ENCODE measurements around the gene ZNF565.
"Not testable (repeated sequence)": the region's sequence is repeated elsewhere in the genome, so short reads cannot be mapped to it uniquely, and the experiment has no call there.

ZNF565 gene

DNA sequence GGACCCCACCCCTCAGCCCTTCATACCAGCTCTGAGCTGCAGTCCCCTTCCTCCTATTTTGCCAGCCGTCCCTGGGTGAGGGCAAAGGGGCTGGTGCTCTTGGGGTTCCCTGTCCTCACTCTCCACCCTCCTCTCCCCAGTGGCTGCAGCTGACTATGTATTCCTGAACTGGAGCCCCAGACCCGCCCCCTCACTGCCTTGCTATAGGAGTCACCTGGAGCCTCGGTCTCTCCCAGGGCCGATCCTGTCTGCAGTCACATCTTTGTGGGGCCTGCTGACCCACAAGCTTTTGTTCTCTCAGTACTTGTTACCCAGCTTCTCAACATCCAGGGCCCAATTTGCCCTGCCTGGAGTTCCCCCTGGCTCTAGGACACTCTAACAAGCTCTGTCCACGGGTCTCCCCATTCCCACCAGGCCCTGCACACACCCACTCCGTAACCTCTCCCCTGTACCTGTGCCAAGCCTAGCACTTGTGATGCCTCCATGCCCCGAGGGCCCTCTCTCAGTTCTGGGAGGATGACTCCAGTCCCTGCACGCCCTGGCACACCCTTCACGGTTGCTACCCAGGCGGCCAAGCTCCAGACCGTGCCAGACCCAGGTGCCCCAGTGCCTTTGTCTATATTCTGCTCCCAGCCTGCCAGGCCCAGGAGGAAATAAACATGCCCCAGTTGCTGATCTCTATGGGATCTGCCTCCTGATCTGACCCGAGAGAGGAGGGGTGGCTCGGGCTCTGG is 64.6 kb downstream of the ZNF565 start:
- DNase-seq: no peak

DNA sequence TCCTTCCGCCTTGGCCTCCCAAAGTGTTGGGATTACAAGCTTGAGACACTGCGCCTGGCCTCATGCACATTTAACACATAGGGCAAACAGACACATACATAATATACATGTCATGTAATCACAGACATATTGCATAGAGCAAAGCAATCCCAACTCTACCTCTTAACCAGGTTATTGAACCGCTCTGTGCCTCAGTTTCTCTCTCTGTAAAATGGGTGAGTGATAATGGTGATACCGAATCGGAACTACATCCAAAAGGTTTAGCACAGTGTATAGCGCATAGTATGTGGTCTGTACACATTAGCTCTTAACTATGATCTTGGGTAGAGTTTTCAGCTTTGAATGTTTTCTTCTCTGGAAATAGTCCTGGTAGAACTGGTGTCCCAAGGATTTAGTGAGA is 69.8 kb downstream of the ZNF565 start:
- no peak for DNase-seq

DNA sequence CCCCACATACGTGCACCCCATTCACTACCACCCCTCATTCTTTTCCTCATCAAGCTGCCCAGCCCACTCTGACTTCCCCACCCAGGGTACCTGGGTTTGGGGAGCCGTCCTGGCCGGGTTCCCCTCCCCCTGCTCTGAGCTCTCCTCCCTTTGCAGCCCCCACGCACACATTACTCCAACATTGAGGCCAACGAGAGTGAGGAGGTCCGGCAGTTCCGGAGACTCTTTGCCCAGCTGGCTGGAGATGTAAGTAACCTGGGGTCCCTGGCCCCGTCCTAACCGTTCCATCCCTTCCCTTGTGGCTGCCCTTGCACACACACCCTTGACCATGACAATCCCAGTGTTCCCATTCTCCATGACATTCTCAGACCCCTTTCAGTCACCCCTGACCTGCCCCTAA is 72.0 kb downstream of the ZNF565 start:
- DNase-seq: no peak

DNA sequence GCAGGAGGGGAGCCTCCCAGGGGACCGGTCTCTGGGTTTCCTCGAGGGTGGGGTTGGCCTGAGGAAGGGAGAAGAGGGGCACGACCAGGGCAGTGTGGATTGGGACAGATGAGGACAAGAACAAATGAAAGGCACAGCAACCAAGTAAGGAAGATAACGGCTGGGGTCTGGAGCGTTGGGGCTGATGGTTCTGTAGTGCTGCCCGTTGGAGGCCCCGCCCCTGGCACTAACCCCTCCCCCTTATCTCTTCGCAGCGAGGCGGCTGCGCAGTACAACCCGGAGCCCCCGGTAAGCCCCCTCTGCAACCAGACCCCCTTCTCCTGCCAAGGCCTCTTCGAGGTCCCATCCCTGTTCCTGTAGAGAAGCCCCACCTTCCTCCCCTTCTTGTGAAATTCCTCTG is 72.4 kb downstream of the ZNF565 start:
- DNase-seq: no peak

DNA sequence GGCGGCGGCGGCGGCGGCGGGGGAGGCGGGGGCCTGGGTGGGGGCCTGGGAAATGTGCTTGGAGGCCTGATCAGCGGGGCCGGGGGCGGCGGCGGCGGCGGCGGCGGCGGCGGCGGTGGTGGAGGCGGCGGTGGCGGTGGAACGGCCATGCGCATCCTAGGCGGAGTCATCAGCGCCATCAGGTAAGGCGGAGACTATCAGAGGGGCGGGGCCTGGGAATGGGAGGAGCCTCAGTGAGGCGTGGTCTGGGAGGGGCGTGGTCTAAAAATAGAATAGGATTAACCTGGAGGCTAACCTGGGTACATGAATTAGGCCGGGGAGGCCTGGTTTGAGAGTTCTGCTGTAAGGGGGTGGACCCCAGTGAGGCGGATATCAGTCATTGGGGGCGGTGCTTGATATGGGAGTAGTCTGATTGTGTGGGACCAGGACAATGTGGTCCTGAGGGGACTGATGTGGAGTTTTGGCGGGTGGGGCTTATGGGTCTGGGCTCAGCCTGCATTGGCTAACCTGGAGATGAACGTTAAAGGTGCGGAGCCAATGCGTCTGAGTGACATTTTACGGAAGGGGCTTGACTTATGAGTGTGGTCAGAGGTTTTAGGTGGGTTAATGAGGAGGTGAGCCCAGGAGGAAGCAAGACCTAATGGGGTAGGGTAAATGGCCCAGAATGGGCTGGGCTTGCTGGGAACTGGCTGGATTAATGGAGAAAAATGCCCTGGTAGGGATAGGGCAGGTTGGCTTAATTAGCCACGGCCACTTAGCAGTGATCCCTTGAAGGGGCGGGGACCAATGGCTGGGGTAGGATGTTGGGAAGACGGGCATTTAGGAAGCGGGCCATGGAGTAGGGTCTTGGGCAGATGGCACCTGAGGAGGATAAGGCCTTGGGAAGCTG is 73.2 kb downstream of the ZNF565 start:
- peak; percentile 95 for DNase-seq

DNA sequence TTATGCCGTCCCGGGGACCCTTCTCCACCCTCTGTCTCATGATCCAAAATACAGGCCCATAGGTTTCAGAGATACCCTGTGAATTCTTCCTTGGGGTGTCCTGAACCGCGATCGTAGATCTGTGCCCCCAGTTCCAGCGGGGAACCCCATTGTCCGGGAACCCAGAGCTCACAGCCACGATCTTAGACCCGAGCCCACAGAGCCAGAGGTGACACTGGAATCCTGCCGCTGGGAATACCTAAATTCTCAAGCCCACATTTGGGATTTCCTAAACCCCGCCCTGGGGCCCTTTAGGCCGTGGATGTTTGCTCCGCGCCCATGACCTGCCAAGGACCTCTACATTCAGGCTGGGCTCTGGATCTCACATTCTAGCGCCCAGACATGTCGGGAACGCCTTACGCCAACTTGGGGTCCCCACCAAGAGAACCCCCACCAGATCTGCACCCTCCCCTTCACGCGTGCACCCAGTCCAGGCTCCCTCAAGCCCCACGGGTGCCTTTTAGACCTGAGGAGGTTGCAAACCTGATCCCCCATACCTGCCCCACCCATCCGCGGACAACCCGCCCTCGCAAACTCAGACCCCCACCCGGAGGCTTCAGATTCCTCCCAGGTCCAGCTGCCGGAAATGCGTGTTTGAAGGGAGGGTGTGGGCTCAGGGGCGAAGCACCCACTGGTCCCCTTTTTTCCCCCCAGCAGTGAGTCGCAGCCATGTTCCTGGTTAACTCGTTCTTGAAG is 74.0 kb downstream of the ZNF565 start:
- peak; percentile 83 for DNase-seq

DNA sequence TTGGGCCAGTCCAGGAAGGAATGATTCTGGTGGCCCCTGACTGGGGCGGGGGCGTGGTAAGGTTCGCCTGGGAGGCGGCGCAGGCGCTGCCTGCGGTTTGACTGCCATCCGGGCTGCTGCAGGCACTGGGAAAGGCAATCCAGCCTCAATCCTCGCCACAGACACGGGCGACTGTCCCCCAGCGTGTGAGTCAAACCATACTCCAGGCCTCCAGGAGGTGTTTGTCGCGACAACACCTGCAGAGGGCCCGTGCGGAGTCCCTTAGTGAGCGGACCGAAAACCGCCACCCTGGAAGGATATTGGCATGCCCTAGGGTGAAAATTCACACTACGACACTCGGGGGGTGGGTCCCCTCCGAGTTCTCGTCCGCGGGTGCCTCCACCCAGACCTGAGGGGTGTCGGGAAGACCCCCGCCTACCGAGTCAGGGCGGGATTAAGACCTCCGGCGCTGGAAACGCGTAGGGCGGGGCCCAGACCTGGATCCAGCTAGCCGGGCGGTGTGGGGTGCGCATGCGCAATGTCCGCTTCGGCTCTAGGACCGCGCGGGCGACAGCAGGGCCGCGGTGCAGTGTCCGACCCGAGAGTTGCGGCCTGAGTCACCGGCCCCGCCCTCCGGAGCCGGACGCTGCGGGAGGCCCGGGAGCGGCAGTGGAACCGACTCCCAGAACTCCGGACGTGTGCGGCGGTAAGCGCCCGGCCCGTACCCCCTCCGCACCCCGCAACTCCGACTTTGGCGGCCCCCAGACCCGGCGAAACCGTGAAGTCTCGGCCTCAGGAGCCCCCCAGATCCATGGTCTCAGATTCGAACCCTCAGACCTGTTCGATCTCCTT is 74.8 kb downstream of the ZNF565 start, which contains the start of gene CAPNS1:
CAPNS1 (plus strand) TSS at position 594 of the 831 bp plus-strand sequence. CDS start 946 bp downstream, outside the sequence.
- DNase-seq: peak; percentile 98

DNA sequence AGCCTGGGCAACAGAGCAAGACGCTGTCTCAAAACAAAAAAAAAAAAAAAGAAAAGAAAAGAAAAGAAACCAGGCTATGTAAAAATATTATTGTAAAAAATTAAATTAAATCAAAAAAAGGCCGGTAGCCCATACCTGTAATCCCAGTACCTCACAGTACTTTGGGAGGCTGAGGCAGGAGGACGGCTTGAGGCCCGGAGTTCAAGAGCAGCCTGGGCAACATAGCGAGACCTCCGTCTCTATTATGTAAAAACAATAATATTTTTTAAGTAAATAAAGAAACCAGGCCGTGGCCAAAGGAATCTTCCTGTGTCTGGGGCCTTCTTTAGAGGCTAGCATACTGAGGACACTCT is 75.4 kb downstream of the ZNF565 start:
- DNase-seq: no peak

DNA sequence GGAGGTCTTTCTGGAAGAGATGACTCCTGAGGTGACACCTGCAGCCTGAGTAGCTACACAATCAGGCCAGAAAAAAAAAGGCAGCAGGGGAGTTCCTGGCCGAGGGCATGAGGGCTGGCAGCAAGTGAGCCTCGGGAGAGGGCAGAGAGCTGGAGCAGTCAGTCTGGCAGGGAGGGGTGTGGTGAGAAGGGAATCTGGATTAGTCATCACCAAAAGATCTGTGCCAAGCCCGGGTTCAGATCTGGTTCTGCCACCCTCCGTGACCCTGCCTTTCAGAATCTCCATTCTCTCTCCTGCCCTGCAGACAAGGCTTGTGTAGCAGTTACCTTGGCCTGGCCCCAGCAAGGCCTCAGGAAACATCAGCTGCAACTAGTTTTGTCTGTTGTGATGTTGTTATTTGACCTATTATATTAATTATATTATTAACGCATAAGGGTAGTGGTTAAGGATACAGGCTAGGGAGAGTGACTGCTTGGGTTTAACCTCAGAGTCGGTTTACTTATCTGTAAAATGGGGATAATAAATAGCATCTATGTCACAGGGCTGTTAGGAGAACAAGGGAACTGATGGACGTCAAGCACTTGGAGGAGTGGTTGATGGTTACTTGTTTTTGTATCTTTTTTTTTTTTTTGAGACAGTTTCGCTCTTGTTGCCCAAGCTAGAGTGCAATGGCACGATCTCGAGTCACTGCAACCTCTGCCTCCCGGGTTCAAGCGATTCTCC is 77.3 kb downstream of the ZNF565 start:
- peak; percentile 71 for DNase-seq

DNA sequence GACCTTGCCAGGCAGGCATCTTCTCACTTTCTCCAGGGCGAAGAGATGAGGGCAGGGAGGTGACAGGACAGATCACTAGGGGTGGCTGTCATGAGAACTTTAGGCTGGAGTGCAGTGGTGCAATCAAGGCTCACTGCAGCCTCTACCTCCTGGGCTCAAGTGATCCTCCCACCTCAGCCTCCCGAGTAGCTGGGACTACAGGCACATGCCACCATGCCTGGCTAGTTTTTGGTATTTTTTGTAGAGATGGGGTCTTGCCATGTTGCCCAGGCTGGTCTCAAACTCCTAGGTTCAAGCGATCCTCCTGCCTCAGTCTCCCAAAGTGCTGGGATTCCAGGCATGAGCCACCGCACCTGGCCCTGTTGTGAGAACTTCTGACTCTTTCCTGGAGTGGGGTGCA is 79.6 kb downstream of the ZNF565 start:
- not testable (repeated sequence) for DNase-seq

Measured in islet precursor cell (in vitro differentiated cells).